Panc1 (cell line): ENCODE measurements around the gene FOXJ2.

Experiments
- CTCF ChIP-seq: fragments of 450-650 bp; IDR thresholded peaks from 2 replicates; pipeline ENCODE4 v1.5.1; 2017; ENCODE audit warnings: mild to moderate bottlenecking
- POLR2AphosphoS5 ChIP-seq: IDR thresholded peaks from 2 replicates; pipeline ENCODE4 v1.6.1; 2012; ENCODE audit warnings: mild to moderate bottlenecking, low read depth, low read length, moderate library complexity
- REST ChIP-seq, 2 experiments: IDR thresholded peaks; 2 replicates each; pipeline ENCODE4 v1.6.1; 2011 to 2012; ENCODE audit warnings: low read depth in 2 of 2, control low read depth in 1 of 2, low read length in 1 of 2, mild to moderate bottlenecking in 1 of 2, moderate library complexity in 1 of 2; ENCODE audit not compliant: insufficient read depth in 1 of 2
- SIN3A ChIP-seq: IDR thresholded peaks from 2 replicates; pipeline ENCODE4 v1.6.1; 2012; ENCODE audit warnings: low read depth, mild to moderate bottlenecking, low read length, moderate library complexity, borderline replicate concordance; ENCODE audit not compliant: insufficient read depth

GRCh38 chr12:7994731-7995205, 37.7 kb upstream of the FOXJ2 start:
- TF ChIP-seq CTCF: no peak
- no peak for TF ChIP-seq POLR2AphosphoS5
- no peak for TF ChIP-seq SIN3A
- TF ChIP-seq REST (IDR thresholded peaks at IDR 0.05; ENCODE audit: insufficient read depth in 1 of 2, low read depth in 2 of 2, low read length in 1 of 2): no peak
